Activated CD4-positive, alpha-beta T cell treated with anti-CD3 and anti-CD28 coated beads for 1 hour (primary cell): ENCODE results near the gene KDM1B.
"Not testable (repeated sequence)": the region's sequence is repeated elsewhere in the genome, so short reads cannot be mapped to it uniquely, and the experiment has no call there.

Experiments
- DNase-seq: peaks from one replicate; pipeline ENCODE4 v3.0.0-alpha.2; 2020

Gene KDM1B

GRCh38 chr6:18151391-18151790 is 3.8 kb upstream of the KDM1B start:
- not testable (repeated sequence) for DNase-seq

- DNase-seq: no peak
These were observed 3.4 kb upstream of the KDM1B start for GRCh38 chr6:18151801-18152200.

GRCh38 chr6:18153311-18153703 is 1.9 kb upstream of the KDM1B start:
- DNase-seq: no peak

- DNase-seq: no peak
These were observed 594 bp upstream of the KDM1B start, which contains the start of gene TPMT for GRCh38 chr6:18154507-18155149. Gene TPMT, minus strand, starts transcription at chr6:18155077. Its CDS starts 5,950 bp downstream, at chr6:18149127.

- no peak for DNase-seq
These were observed 721 bp downstream of the KDM1B start for GRCh38 chr6:18155864-18156421.

GRCh38 chr6:18160911-18161310 is 5.7 kb downstream of the KDM1B start:
- no peak for DNase-seq

GRCh38 chr6:18161431-18161830 is 6.2 kb downstream of the KDM1B start:
- DNase-seq: no peak

- DNase-seq: no peak
These were observed 7.2 kb downstream of the KDM1B start for GRCh38 chr6:18162401-18162800.

- no peak for DNase-seq
These were observed 10.5 kb downstream of the KDM1B start for GRCh38 chr6:18165751-18166150.

GRCh38 chr6:18166312-18167036 is 11.3 kb downstream of the KDM1B start:
- DNase-seq: no peak

- no peak for DNase-seq
These were observed 13.0 kb downstream of the KDM1B start for GRCh38 chr6:18168264-18168663.

GRCh38 chr6:18171871-18172270 is 16.6 kb downstream of the KDM1B start:
- no peak for DNase-seq

GRCh38 chr6:18176198-18176597 is 21.0 kb downstream of the KDM1B start:
- DNase-seq: not testable (repeated sequence)

GRCh38 chr6:18177286-18177965 is 22.2 kb downstream of the KDM1B start:
- no peak for DNase-seq

- DNase-seq: no peak
These were observed 23.9 kb downstream of the KDM1B start for GRCh38 chr6:18178960-18179615.

- no peak for DNase-seq
These were observed 24.6 kb downstream of the KDM1B start for GRCh38 chr6:18179770-18180356.

GRCh38 chr6:18182568-18182967 is 27.3 kb downstream of the KDM1B start:
- no peak for DNase-seq

GRCh38 chr6:18183766-18184165 is 28.5 kb downstream of the KDM1B start:
- no peak for DNase-seq

GRCh38 chr6:18185624-18186023 is 30.4 kb downstream of the KDM1B start:
- no peak for DNase-seq

GRCh38 chr6:18186033-18186432 is 30.8 kb downstream of the KDM1B start:
- no peak for DNase-seq

- DNase-seq: no peak
These were observed 31.5 kb downstream of the KDM1B start for GRCh38 chr6:18186540-18187250.

GRCh38 chr6:18187701-18188100 is 32.5 kb downstream of the KDM1B start:
- no peak for DNase-seq
